Uterus (tissue), 4 donors: ENCODE measurements around the gene KRTAP11-1. TPM values are rescaled to one million over a fixed set of nuclear protein-coding genes. Genes with fewer than 3 reads are reported as not detected.

Source experiments
- DNase-seq, 2 donors: peaks; one replicate each; pipeline ENCODE4 v3.0.0-alpha.2; 2019 to 2020
- H3K27ac ChIP-seq, 2 donors: fragments of 200-600 bp; sonication (generic); 1 replicate in 1 of 2; 2 replicates in 1 of 2; pipeline ENCODE4 v1.5.1; 2016 to 2018
- H3K27me3 ChIP-seq, 2 donors: fragments of 200-600 bp; sonication (generic); one replicate each; pipeline ENCODE4 v1.5.1; 2018 to 2019; ENCODE audit warnings: control low read depth in 1 of 2
- H3K36me3 ChIP-seq, 2 donors: fragments of 200-600 bp; sonication (generic); one replicate each; pipeline ENCODE4 v1.5.1; 2019; ENCODE audit warnings: control low read depth in 1 of 2
- H3K4me1 ChIP-seq, 2 donors: fragments of 200-600 bp; sonication (generic); one replicate each; pipeline ENCODE4 v1.5.1; 2018 to 2019; ENCODE audit warnings: control low read depth in 1 of 2
- H3K4me3 ChIP-seq, 2 donors: fragments of 200-600 bp; sonication (generic); 1 replicate in 1 of 2; 2 replicates in 1 of 2; pipeline ENCODE4 v1.5.1; 2018 to 2019; ENCODE audit warnings: mild to moderate bottlenecking in 1 of 2
- H3K9me3 ChIP-seq, 2 donors: fragments of 200-600 bp; sonication (generic); one replicate each; pipeline ENCODE4 v1.5.1; 2019; ENCODE audit warnings: control low read depth in 1 of 2
- POLR2A ChIP-seq, 2 donors: fragments of 450-650 bp; IDR thresholded peaks; one replicate each; pipeline ENCODE4 v1.6.1; 2016; ENCODE audit warnings: antibody characterized with exemption in 2 of 2, mild to moderate bottlenecking in 1 of 2, moderate library complexity in 1 of 2
- intact Hi-C: fragments of 100-400 bp; cut with DNase I; formaldehyde crosslinking; loops from one replicate; pipeline ENCODE4 v1.15.1; 2023; ENCODE audit warnings: low total_unique reads
- total RNA-seq, 4 donors: library from RNA; depleted of rRNA in 3 of 4; stranded (reverse); fragments of >200 nt in 3 of 4; gene quantifications; one replicate each; pipeline versions ENCODE4 v1.1.0 to v1.2.4, GENCODE V29; 2014 to 2023
- TF ChIP-seq, protein P1 (sequence below), 4 experiments: fragments of 200-600 bp in 2 of 4; fragments of 450-650 bp in 2 of 4; sonication (generic) in 2 of 4; IDR thresholded peaks; one replicate each; pipeline ENCODE4 v1.5.1; 2016 to 2019; ENCODE audit warnings: antibody characterized with exemption in 4 of 4, mild to moderate bottlenecking in 2 of 4, moderate library complexity in 1 of 4
- donor health status: DM: yes; HTN: yes; CAD: no.

Gene KRTAP11-1, protein sequence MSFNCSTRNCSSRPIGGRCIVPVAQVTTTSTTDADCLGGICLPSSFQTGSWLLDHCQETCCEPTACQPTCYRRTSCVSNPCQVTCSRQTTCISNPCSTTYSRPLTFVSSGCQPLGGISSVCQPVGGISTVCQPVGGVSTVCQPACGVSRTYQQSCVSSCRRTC
- total RNA-seq = not detected

DNA sequence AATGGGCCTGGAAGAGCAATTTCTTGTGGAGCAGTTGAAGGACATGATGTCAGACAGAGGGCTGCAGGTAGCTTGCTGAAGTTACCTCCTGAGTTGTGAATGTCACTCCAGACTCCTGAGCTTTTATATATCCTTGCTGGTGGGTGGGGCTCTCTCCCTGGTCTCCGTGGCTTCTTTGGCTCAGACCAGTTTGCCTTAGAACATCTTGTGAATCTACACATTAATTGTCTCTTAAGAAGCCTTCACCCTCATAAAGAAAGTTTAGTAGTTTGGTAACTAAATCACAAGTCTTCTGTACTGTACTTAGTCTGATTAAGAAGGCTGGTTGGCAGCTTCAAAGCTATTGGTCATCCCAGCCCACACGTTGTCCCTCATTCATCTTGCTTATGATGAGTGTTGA, at the start of gene KRTAP11-1:
Gene KRTAP11-1, minus strand, starts transcription at position 101 of the 400 bp plus-strand sequence. Its CDS starts 56 bp downstream, at position 45.
- Histone ChIP-seq H3K4me1 (no peaks in the 10 kb centered on the region), H3K36me3 (no peaks in the 10 kb centered on the region), H3K27me3 (no peaks in the 10 kb centered on the region), H3K27ac (no peak within 1 kb of the TSS), H3K4me3 (no peak within 1 kb of the TSS), H3K9me3 (no peaks in the 10 kb centered on the region)
- DNase-seq = no peak
- intact Hi-C loops = no loop called here
- TF ChIP-seq POLR2A (IDR thresholded peaks at IDR 0.05) = no peak
- TF ChIP-seq, protein P1, sequence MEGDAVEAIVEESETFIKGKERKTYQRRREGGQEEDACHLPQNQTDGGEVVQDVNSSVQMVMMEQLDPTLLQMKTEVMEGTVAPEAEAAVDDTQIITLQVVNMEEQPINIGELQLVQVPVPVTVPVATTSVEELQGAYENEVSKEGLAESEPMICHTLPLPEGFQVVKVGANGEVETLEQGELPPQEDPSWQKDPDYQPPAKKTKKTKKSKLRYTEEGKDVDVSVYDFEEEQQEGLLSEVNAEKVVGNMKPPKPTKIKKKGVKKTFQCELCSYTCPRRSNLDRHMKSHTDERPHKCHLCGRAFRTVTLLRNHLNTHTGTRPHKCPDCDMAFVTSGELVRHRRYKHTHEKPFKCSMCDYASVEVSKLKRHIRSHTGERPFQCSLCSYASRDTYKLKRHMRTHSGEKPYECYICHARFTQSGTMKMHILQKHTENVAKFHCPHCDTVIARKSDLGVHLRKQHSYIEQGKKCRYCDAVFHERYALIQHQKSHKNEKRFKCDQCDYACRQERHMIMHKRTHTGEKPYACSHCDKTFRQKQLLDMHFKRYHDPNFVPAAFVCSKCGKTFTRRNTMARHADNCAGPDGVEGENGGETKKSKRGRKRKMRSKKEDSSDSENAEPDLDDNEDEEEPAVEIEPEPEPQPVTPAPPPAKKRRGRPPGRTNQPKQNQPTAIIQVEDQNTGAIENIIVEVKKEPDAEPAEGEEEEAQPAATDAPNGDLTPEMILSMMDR (IDR thresholded peaks at IDR 0.05) = no peak

DNA sequence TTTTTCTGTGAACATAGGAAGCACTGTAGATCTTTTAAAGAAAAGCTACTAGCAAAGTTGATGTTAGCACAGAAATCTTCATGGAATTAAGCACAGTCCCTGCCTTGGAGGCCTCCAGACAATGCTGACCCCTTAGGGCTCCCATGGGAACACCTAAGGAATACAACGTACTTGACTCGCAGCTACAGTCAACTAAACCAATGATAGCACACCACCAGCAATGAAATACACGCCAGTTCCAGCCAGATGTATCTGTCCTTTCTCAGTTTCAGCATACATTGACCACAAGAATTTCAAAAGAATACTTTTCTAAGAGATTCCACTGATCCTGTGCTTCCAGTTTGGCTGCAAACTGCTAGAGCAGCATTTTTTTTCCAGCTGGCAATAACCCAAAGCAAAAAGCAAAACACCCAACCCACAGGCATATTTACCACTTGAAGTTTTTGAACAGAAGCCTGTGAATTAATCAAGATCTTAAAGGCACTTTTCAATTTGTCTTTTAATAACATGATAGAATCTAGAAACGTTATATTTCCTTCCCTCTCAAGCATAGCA, 42.8 kb upstream of the KRTAP11-1 start:
- Histone ChIP-seq H3K27me3 (no peaks in the 10 kb centered on the region), H3K36me3 (no peaks in the 10 kb centered on the region), H3K4me3 (no peak overlapping the region), H3K4me1 (no peaks in the 10 kb centered on the region), H3K9me3 (no peaks in the 10 kb centered on the region), H3K27ac (no peak overlapping the region)
- DNase-seq = no peak
- TF ChIP-seq POLR2A (IDR thresholded peaks at IDR 0.05) = no peak
- intact Hi-C loops = no loop called here

DNA sequence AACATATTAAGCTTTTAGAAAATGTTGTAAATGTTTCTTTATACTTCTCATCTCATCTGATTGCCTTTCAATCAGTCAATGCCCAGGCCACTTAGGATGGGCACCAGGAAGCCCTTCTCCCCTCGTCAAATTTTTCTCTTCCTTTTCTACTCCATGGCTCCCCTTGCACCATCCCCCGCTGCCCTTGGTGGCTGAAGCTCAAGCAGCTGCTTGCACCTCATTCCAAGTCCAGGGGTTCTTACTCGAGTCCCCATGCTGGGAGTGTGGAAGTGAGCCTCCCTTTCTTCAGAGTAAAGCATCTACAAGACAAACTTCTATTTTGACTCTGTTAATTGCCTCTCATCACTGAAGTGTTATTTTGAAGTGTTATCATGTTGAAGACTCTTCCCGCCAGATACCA, 39.7 kb upstream of the KRTAP11-1 start:
- Histone ChIP-seq H3K4me3 (no peak overlapping the region), H3K4me1 (no peaks in the 10 kb centered on the region), H3K27ac (no peak overlapping the region), H3K36me3 (no peaks in the 10 kb centered on the region), H3K9me3 (no peaks in the 10 kb centered on the region), H3K27me3 (no peaks in the 10 kb centered on the region)
- DNase-seq = no peak
- intact Hi-C loops = no loop called here
- no peak for TF ChIP-seq POLR2A (IDR thresholded peaks at IDR 0.05)
- TF ChIP-seq, protein P1 (IDR thresholded peaks at IDR 0.05) = no peak

DNA sequence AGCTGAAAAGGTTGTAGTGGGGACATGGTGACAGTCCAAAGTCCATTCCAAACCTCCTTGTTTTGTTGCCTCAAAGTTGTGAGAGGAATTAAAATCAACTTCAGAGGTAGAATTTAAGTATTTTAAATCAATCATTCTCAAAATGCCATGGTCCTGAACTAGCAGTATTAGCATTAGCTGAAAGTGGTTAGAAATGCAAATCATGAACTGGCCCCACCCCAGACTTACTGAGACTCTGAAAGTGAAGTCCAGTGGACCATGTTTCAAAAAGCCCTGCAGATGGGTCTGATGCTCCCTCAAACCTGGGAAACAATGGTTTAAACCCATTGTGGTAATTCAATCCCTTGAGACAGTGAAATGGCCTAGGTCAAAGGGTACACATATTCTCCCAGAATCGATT, 36.2 kb upstream of the KRTAP11-1 start:
- no peaks in the 10 kb centered on the region for H3K9me3 ChIP-seq
- TF ChIP-seq, protein P1 (IDR thresholded peaks at IDR 0.05) = no peak
- no peak for TF ChIP-seq POLR2A (IDR thresholded peaks at IDR 0.05)
- DNase-seq = no peak
- H3K4me3 ChIP-seq = no peak overlapping the region
- no peaks in the 10 kb centered on the region for H3K4me1 ChIP-seq
- no peaks in the 10 kb centered on the region for H3K27me3 ChIP-seq
- no peaks in the 10 kb centered on the region for H3K36me3 ChIP-seq
- H3K27ac ChIP-seq = no peak overlapping the region
- intact Hi-C loops = no loop called here

DNA sequence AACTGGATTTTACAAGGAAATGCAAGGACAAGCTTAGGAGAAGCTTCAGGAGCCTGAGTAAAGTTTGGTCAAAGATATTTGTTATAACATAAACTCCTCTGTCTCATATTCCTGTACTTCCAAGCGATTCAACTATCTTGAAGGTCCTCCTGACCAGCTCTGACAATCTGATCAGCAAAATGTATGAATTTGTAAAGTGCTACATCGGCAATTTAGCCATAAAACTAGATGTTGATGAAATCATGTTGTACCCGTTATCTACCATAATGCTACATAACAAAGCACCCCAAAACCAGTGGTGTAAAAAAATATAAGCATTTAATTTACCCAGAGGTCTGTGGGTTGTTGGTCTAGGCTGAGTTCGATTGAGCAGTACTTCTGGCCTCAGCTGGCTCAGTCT, 19.5 kb upstream of the KRTAP11-1 start:
- Histone ChIP-seq H3K9me3 (no peaks in the 10 kb centered on the region), H3K4me1 (no peaks in the 10 kb centered on the region), H3K27me3 (no peaks in the 10 kb centered on the region), H3K36me3 (no peaks in the 10 kb centered on the region), H3K27ac (no peak overlapping the region), H3K4me3 (no peak overlapping the region)
- intact Hi-C loops = no loop called here
- TF ChIP-seq, protein P1 (IDR thresholded peaks at IDR 0.05) = no peak
- no peak for TF ChIP-seq POLR2A (IDR thresholded peaks at IDR 0.05)
- no peak for DNase-seq
